Stimulated activated CD4-positive, alpha-beta T cell treated with anti-CD3 and anti-CD28 coated beads, Interleukin-4, amount 100 ng/mL, for 24 hours (primary cell): ENCODE results near the gene DPEP2NB.
A peak's percentile ranks its signal among the peaks of the same experiment; 100 is the strongest.
"Not testable (repeated sequence)": the region's sequence is repeated elsewhere in the genome, so short reads cannot be mapped to it uniquely, and the experiment has no call there.

Experiments used
- DNase-seq: peaks from one replicate; pipeline ENCODE4 v3.0.0-alpha.2; 2020

Gene DPEP2NB

GRCh38 chr16:68009872-68010271 lies 5.8 kb downstream of the DPEP2NB start:
- DNase-seq, result not testable (repeated sequence)

- no peak for DNase-seq
These were observed 6.5 kb downstream of the DPEP2NB start for GRCh38 chr16:68009157-68009735.

GRCh38 chr16:68005786-68006286 lies 9.9 kb downstream of the DPEP2NB start:
- DNase-seq, result peak; percentile 31

DNA sequence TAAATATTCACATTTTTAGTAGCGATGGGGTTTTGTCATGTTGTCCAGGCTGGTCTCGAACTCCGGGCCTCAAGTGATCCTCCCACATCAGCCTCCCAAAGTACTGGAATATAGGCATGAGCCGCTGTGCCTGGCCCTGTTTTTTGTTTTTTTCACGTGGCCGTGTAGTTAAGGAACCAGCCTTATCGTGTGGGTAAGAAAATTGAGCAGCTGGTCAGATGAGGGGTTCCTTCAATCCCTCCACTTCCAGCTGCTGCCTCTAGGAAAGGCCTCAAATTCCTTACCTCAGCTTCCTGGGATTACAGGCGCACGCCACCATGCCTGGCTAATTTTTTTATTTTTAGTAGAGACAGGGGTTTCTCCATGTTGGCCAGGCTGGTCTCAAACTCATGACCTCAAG lies 10.5 kb downstream of the DPEP2NB start:
- DNase-seq, result no peak

- DNase-seq, result no peak
These were observed 12.7 kb downstream of the DPEP2NB start for GRCh38 chr16:68003031-68003430.

DNA sequence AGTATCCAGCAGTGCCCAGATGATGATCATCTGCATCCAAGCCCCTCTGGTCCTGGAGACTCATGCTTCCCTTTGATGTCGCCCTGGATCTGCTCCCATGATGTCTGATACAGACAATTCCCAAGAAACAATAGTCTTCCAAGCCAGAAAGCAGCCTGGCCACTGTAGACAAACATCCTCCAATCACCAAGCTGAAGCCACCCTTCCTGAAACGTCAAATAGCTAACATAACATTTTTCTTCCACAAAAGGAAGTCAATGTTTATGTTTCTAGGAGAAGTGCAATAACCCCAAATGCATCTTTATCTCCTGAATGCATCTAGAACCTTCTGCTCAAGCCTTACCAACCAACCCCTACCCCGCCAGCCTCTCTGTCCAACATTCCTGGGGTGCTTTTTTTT lies 15.3 kb downstream of the DPEP2NB start:
- DNase-seq, result no peak

- DNase-seq, result no peak
These were observed 15.7 kb downstream of the DPEP2NB start for GRCh38 chr16:67999985-68000384.

- DNase-seq, result peak; percentile 51
These were observed 16.7 kb downstream of the DPEP2NB start, which contains the start of gene DPEP2 for GRCh38 chr16:67998779-67999688. Gene DPEP2 (minus strand): TSS chr16:67999484. CDS start chr16:67993212, 6,272 bp downstream.

GRCh38 chr16:67998231-67998778 lies 17.4 kb downstream of the DPEP2NB start:
- DNase-seq, result not testable (repeated sequence)

DNA sequence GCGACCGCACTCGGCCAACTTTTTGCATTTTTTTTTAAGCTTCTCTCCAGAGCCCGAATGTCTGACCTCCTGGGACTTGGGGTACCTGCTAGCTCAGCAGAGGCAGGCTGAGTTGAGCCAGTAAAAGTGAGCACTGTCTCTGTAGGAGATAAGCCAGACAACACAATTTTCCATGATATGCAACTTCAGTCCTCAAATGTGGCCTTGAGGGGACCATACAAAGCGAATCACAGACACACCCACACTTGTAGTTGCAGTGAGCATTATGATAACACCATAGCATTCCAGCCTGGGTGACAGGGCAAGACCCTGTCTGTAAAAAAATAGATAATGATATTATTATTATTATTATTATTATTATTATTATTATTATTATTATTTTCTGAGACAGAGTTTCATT lies 19.0 kb downstream of the DPEP2NB start:
- DNase-seq, result no peak

GRCh38 chr16:67995423-67995822 lies 20.3 kb downstream of the DPEP2NB start:
- DNase-seq, result peak; percentile 24

DNA sequence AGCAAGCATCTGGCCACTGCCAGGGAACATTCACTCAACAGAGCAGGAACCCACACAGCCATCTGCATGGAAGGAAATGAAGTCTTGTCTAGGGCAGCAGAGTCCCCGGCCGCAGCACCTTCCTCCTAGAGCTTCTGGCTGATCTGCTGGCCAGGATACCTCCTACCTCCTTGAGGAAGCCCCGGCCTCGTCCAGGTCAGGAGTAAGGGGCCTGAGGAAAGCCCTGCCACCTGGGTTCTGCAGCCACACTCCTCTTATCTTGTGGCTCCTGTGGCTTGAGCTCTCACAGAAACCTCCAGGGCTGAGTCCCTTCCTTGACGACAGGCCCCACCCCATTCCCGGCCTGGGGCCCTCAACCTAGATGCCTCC lies 21.7 kb downstream of the DPEP2NB start:
- not testable (repeated sequence) for DNase-seq

DNA sequence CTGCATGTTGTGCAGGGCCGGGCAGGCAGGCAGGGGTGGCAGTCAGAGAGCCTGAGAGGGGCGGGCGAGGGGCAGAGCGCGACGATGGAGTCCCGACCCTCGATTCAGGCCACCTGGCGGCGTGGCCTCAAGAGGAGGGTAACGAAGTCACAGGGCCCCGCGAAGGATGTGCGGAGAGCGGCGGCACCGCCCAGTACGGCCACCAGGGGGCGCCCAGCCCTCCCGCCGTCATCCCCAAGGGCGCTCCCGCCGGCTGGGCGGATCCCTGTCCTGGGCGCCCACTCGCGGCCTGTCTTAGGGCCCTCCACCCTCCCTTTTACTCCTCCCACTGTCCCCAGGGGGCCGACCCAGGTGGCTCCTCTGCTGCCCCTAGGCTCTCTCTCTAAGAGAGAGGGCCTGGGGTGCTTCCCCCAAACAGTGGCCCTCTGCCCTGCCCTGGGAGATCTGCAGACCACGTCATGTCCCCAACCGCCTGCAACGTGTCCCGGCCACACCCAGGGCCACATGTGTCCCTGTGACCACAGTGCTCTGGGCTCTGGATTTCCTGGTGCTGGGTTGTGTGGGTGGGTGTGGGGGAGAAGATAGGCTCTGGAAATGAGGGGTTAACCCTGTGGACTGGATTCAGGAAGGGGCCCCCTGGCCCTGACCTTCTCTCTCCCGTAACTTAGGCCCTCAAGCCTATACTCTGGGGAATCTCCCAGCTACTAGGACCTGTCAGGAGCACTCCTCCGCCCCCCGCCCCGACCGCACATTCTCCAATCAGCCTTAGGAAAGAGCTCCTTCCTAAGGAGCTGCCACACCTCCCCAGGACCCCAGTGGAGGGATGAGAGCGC lies 22.3 kb downstream of the DPEP2NB start:
- peak; percentile 82 for DNase-seq

DNA sequence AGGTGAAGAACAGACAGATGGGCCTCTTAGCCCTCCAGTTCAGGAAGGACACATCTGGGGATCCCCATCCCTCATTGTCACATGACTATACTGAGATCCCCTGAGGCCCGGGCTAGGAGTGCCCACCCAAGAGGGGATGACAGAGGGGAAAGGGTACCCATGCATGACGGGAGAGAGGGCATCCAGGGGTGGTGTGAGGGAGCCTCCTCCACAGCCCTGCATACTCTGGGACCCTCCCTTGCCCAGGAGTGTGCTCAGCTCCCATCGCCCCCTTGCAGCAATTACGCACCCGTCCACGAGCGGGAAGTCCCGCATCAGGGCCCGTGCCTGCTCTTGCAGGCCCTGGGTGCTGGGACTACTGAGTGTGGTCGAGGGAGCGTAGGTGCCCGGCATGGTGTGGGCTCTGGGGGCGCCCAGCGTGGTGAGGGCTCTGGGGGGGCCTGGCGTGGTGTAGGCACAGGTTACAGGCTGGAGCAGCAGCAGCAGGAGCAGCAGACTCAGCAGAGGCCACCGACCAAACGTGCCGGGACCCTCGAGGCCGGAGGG lies 23.0 kb downstream of the DPEP2NB start:
- DNase-seq, result no peak

- DNase-seq, result no peak
These were observed 25.7 kb downstream of the DPEP2NB start for GRCh38 chr16:67990018-67990386.

DNA sequence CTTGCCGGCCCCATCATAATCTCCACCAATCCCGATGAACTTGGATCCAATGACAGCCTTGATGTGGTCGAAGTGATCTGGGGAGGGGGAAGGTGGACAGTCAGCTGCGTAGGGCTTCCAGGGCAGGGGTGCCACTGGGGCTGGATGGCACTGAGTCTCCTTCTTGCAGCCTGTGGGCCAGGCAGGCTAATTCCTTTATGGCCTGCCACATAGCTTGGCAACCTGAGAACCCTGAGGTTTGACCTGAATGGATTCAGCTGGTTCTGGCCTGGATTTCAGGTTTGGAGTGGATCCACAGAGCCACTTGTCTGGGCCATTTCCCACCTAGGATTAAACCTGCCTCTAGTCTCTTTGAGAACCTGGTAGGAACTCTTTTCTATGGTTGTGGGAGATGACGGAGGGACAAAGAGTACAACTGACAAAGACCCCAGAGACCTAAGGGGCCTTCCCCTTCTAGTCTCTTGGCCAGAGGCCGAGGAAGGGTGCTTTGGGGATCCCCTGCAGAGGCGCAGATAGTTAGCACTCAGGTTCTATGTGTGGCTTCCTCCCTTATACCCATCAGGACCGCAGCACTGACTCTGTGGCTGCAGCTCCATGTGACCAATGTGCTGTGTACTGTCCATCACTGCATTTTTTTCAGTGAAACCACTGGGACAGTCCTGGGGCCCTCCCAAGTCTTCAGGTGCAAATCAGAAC lies 26.2 kb downstream of the DPEP2NB start:
- DNase-seq, result no peak

DNA sequence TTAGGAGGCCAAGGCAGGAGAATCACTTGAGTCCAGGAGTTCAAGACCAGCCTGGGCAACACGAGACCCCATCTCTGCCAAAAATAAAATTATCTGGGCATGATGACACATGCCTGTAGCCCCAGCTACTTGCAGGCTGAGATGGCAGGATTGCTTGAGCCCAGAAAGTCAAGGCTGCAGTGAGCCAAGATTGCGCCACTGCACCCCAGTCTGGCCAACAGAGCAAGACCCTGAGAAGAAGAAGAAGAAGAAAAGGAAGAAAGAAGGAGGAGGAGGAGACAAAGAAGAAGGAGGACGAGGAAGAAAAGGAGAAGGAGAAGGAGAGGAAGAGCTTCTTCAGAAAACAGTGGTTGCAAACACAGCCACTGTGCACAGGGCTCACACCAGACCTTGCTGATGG lies 27.0 kb downstream of the DPEP2NB start:
- DNase-seq, result no peak

DNA sequence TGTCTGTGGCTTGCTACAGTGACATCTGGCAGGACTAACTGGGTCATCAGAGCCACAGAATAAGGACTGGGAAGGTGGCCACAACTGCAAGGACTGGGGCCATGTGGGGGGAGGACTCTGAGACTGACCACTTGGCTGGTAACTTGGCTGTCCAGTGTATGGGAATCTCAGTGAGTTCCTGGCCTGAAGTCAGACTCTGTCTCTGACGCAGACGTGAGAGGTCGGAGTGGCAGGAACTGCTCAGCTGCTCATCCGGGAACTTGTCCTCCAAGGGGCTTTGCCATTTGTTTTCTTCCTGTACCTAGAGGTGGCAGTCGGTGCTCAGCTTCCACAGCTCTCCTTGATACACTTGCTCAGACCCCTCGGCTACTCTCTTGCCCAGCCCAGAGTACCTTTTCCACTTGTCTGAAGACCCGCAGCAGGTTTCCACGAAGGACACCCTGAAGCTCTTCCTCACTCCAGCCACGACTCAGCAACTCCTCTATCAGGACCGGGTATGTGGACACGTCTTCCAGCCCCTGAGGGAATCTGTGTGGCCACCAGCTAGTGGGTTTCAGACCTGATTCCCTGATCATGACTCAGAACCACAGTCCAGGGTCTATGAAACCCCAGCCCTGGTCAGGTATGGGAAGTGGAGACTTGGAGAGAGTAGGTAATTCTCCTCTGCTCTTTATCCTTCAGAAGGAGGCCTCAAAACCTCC lies 28.1 kb downstream of the DPEP2NB start:
- no peak for DNase-seq

- no peak for DNase-seq
These were observed 28.8 kb downstream of the DPEP2NB start for GRCh38 chr16:67986949-67987348.

DNA sequence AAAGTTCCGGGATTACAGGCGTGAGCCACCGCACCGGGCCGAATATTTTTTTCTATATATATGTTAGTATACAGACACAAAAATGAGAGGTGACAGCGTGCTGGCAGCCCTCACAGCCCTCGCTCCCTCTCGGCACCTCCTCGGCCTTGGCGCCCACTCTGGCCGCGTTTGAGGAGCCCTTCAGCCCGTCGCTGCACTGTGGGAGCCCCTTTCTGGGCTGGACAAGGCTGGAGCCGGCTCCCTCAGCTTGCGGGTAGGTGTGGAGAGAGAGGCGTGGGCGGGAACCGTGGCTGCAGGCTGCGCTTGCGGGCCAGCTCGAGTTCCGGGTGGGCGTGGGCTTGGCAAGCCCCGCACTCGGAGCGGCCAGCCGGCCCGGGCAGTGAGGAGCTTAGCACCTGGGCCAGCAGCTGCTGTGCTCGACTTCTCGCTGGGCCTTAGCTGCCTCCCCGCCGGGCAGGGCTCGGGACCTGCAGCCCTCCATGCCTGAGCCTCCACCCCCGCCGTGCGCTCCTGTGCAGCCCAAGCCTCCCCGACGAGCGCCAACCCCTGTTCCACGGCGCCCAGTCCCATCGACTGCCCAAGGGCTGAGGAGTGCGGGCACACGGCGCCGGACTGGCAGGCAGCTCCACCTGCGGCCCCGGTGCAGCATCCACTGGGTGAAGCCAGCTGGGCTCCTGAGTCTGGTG lies 33.6 kb downstream of the DPEP2NB start:
- DNase-seq, result no peak
